ENCODE results near the gene ZNF680. TPM values are rescaled to one million over a fixed set of nuclear protein-coding genes. Genes with fewer than 3 reads are reported as not detected.

The ZNF680 gene
- total RNA-seq, 2 experiments from 2014 or later, result 48.4 to 62.6 TPM

GRCh38 chr7:64611717-64612116 lies 48.8 kb upstream of the ZNF680 start:
- Histone ChIP-seq H3K36me3 (ENCODE audit: insufficient read depth, low read length) (no peaks in the 10 kb centered on the region), H3K9me3 (ENCODE audit: low read length) (no peaks in the 10 kb centered on the region), H3K4me3 (ENCODE audit: low read depth, low read length, poor library complexity, severe bottlenecking) (no peak overlapping the region), H3K4me2 (ENCODE audit: low read length) (no peak overlapping the region), H3K9me2 (ENCODE audit: insufficient read depth, low read length) (no peaks in the 10 kb centered on the region), H4K20me1 (ENCODE audit: insufficient read depth, low read length) (no peaks in the 10 kb centered on the region), H3K27ac (ENCODE audit: low read depth, low read length, poor library complexity, severe bottlenecking) (no peak overlapping the region), H2AFZ (ENCODE audit: low read length) (no peak overlapping the region), H3K4me1 (ENCODE audit: insufficient read depth, low read length, poor library complexity, severe bottlenecking) (no peaks in the 10 kb centered on the region), H3K79me2 (ENCODE audit: insufficient read depth, low read depth, low read length) (no peaks in the 10 kb centered on the region)
- TF ChIP-seq, protein P1, sequence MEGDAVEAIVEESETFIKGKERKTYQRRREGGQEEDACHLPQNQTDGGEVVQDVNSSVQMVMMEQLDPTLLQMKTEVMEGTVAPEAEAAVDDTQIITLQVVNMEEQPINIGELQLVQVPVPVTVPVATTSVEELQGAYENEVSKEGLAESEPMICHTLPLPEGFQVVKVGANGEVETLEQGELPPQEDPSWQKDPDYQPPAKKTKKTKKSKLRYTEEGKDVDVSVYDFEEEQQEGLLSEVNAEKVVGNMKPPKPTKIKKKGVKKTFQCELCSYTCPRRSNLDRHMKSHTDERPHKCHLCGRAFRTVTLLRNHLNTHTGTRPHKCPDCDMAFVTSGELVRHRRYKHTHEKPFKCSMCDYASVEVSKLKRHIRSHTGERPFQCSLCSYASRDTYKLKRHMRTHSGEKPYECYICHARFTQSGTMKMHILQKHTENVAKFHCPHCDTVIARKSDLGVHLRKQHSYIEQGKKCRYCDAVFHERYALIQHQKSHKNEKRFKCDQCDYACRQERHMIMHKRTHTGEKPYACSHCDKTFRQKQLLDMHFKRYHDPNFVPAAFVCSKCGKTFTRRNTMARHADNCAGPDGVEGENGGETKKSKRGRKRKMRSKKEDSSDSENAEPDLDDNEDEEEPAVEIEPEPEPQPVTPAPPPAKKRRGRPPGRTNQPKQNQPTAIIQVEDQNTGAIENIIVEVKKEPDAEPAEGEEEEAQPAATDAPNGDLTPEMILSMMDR (conservative IDR thresholded peaks at IDR 0.05; ENCODE audit: low read length), result no peak
- no peak for TF ChIP-seq EZH2phosphoT487 (IDR thresholded peaks at IDR 0.05; ENCODE audit: borderline replicate concordance, low read depth, low read length)
- no TSS peak for BruUV-seq (replicated peaks)
- CTCF ChIA-PET (ENCODE audit: unreplicated experiment), result no interaction called here
- POLR2A ChIA-PET, result no interaction called here
- DNase-seq (ENCODE audit: low spot score), result no peak
- intact Hi-C loops (cut with micrococcal nuclease; ENCODE audit: unreplicated experiment), result loop anchor here (10.0 kb wide), 1 partner anchor 127 kb away; no protein-coding TSS in a partner anchor

DNA sequence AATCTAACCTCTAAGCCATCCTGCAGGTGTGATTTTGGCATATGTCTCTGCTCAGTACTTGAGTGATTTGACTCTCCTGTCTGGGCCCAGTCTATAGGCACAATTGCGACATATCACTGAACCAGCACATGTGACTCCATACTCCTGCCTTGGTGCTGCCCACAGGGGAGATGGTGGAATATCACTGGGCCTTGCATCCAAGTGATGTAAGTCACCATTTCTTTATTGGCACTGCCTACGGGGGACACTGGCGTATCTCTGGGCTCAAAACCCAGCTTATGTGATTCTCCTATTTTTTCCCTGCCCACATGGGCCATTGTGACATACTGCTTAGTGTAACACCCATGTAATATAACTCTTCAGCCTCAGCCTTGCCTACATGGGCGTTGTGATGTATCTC lies 48.1 kb upstream of the ZNF680 start:
- Histone ChIP-seq H3K9me3 (ENCODE audit: low read length) (no peaks in the 10 kb centered on the region), H4K20me1 (ENCODE audit: insufficient read depth, low read length) (no peaks in the 10 kb centered on the region), H3K9me2 (ENCODE audit: insufficient read depth, low read length) (no peaks in the 10 kb centered on the region), H3K27ac (ENCODE audit: low read depth, low read length, poor library complexity, severe bottlenecking) (no peak overlapping the region), H2AFZ (ENCODE audit: low read length) (no peak overlapping the region), H3K79me2 (ENCODE audit: insufficient read depth, low read depth, low read length) (no peaks in the 10 kb centered on the region), H3K4me1 (ENCODE audit: insufficient read depth, low read length, poor library complexity, severe bottlenecking) (no peaks in the 10 kb centered on the region), H3K4me2 (ENCODE audit: low read length) (no peak overlapping the region), H3K4me3 (ENCODE audit: low read depth, low read length, poor library complexity, severe bottlenecking) (no peak overlapping the region), H3K36me3 (ENCODE audit: insufficient read depth, low read length) (no peaks in the 10 kb centered on the region)
- DNase-seq (ENCODE audit: low spot score), result no peak
- CTCF ChIA-PET (ENCODE audit: unreplicated experiment), result no interaction called here
- POLR2A ChIA-PET, result no interaction called here
- intact Hi-C loops (cut with micrococcal nuclease; ENCODE audit: unreplicated experiment), result loop anchor here (10.0 kb wide), 1 partner anchor 126 kb away; no protein-coding TSS in a partner anchor
- BruUV-seq (replicated peaks), result no TSS peak
- TF ChIP-seq, protein P1 (conservative IDR thresholded peaks at IDR 0.05; ENCODE audit: low read length), result no peak
- TF ChIP-seq EZH2phosphoT487 (IDR thresholded peaks at IDR 0.05; ENCODE audit: borderline replicate concordance, low read depth, low read length), result no peak

DNA sequence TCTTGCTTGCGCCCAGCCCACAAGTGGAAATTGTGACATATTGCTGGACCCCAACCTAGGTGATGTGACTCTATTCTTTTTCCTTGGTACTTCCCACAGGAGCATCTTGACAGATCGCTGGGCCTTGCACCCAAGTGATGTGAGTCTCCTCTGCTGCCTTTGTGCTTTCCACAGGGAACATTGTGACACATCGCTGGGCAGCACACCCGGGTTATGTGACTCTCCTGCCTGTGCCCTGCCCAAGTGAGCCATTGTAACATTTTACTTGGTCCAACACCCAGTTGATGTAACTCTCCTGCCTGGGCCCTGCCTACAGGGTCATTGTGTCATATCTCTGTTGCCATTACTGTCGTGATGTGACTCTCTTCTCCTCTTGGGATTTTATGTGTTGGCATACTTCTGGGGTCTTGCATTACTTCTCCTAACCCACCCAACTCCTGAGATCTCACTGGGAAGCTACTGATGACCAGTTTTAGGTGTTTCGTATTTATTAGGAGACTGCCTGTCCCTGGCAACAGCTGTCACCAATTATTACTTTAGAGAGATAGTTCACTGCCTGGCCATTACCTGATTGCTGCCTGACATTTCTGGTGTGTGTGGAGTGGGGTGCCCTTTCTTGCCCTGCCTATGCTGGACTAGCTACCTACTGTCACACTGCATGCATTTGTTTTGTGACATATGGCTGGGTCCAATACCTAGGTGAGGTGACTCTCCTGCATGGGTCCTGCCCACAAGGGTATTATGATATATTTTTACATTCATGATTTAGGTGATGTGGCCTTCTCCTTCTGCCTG lies 45.4 kb upstream of the ZNF680 start:
- no peak for TF ChIP-seq EZH2phosphoT487 (IDR thresholded peaks at IDR 0.05; ENCODE audit: borderline replicate concordance, low read depth, low read length)
- TF ChIP-seq, protein P1 (conservative IDR thresholded peaks at IDR 0.05; ENCODE audit: low read length), result no peak
- BruUV-seq (replicated peaks), result no TSS peak
- H3K9me3 ChIP-seq (ENCODE audit: low read length), result no peaks in the 10 kb centered on the region
- no peak overlapping the region for H3K4me3 ChIP-seq (ENCODE audit: low read depth, low read length, poor library complexity, severe bottlenecking)
- H3K4me2 ChIP-seq (ENCODE audit: low read length), result no peak overlapping the region
- H3K79me2 ChIP-seq (ENCODE audit: insufficient read depth, low read depth, low read length), result no peaks in the 10 kb centered on the region
- ChIA-PET POLR2A (no interaction called here), CTCF (ENCODE audit: unreplicated experiment) (no interaction called here)
- H4K20me1 ChIP-seq (ENCODE audit: insufficient read depth, low read length), result no peaks in the 10 kb centered on the region
- DNase-seq (ENCODE audit: low spot score), result no peak
- no peak overlapping the region for H2AFZ ChIP-seq (ENCODE audit: low read length)
- no peaks in the 10 kb centered on the region for H3K9me2 ChIP-seq (ENCODE audit: insufficient read depth, low read length)
- intact Hi-C loops (cut with micrococcal nuclease; ENCODE audit: unreplicated experiment), result no loop called here
- no peak overlapping the region for H3K27ac ChIP-seq (ENCODE audit: low read depth, low read length, poor library complexity, severe bottlenecking)
- H3K4me1 ChIP-seq (ENCODE audit: insufficient read depth, low read length, poor library complexity, severe bottlenecking), result no peaks in the 10 kb centered on the region
- H3K36me3 ChIP-seq (ENCODE audit: insufficient read depth, low read length), result no peaks in the 10 kb centered on the region
